VCaP (cell line): ENCODE measurements around the gene MUC5B.
"Not testable (repeated sequence)": the region's sequence is repeated elsewhere in the genome, so short reads cannot be mapped to it uniquely, and the experiment has no call there.

Experiments used
- H3K27ac ChIP-seq: fragments of 450-650 bp; 2 replicates; pipeline ENCODE4 v1.5.1; 2017
- CTCF ChIP-seq: fragments of 450-650 bp; conservative IDR thresholded peaks from 2 replicates; pipeline ENCODE4 v1.5.1; 2017; ENCODE audit warnings: mild to moderate bottlenecking, moderate library complexity

Gene MUC5B

GRCh38 chr11:1222491-1223345, at the start of gene MUC5B:
MUC5B (plus strand) TSS chr11:1223066; CDS start chr11:1223124, 58 bp downstream.
- TF ChIP-seq CTCF, result no peak
- no peak within 1 kb of the TSS for H3K27ac ChIP-seq

- not testable (repeated sequence) for H3K27ac ChIP-seq
Measured at GRCh38 chr11:1173396-1173795, 49.5 kb upstream of the MUC5B start.

- TF ChIP-seq CTCF, result no peak
- H3K27ac ChIP-seq, result no peak overlapping the region
Measured at GRCh38 chr11:1174441-1175370, 48.2 kb upstream of the MUC5B start.

- no peak overlapping the region for H3K27ac ChIP-seq
- no peak for TF ChIP-seq CTCF
Measured at GRCh38 chr11:1175461-1176223, 47.2 kb upstream of the MUC5B start.

- no peak overlapping the region for H3K27ac ChIP-seq
- no peak for TF ChIP-seq CTCF
Measured at GRCh38 chr11:1176224-1177019, 46.4 kb upstream of the MUC5B start.

GRCh38 chr11:1177020-1177770, 45.7 kb upstream of the MUC5B start:
- H3K27ac ChIP-seq, result no peak overlapping the region
- no peak for TF ChIP-seq CTCF

- no peak for TF ChIP-seq CTCF
- no peak overlapping the region for H3K27ac ChIP-seq
Measured at GRCh38 chr11:1177771-1178090, 45.1 kb upstream of the MUC5B start.
